T follicular helper cell (primary cell): ENCODE results near the gene MRPS10.
"Not testable (repeated sequence)": the region's sequence is repeated elsewhere in the genome, so short reads cannot be mapped to it uniquely, and the experiment has no call there.

Experiments used
- DNase-seq: peaks from one replicate; pipeline ENCODE4 v3.0.0-alpha.2; 2020; ENCODE audit warnings: low read depth

The MRPS10 gene

DNA sequence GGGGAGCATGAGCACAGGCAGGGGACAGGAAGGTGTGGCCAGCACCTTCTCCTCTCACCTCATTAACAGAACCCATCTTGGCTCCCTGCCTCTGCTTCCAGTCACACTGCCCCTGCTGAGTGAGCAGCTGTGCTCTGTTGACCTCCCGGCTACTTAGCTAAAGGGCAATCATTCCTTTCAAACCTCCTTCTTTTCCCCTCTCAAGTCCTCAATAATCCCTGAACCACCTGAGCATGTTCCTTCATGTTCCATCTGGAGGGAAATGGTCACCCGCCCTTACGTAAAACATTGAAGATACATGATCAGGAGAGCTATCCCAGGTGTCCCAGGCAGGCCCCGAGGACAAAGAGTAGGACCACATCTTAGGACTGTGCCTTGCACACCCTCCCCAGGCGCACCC is 21.7 kb upstream of the MRPS10 start:
- no peak for DNase-seq

DNA sequence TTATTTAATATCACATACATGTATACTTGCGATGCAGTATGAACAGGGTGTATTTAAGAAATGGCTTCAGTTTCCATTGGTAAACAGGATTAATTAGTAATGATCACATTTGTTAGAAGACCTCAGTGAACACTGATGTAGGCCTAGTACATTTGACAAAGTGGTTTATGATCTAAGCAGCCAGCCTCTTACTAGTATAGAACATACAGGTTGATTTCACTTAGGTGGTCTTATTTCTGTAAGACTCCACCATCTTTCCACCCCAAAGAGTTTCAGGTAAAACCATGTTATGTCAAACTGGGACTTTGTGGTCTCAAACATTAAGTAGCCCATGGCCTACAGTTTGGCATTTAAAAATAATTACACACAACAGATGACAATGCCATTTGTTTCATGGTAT is 20.2 kb upstream of the MRPS10 start:
- DNase-seq: no peak

DNA sequence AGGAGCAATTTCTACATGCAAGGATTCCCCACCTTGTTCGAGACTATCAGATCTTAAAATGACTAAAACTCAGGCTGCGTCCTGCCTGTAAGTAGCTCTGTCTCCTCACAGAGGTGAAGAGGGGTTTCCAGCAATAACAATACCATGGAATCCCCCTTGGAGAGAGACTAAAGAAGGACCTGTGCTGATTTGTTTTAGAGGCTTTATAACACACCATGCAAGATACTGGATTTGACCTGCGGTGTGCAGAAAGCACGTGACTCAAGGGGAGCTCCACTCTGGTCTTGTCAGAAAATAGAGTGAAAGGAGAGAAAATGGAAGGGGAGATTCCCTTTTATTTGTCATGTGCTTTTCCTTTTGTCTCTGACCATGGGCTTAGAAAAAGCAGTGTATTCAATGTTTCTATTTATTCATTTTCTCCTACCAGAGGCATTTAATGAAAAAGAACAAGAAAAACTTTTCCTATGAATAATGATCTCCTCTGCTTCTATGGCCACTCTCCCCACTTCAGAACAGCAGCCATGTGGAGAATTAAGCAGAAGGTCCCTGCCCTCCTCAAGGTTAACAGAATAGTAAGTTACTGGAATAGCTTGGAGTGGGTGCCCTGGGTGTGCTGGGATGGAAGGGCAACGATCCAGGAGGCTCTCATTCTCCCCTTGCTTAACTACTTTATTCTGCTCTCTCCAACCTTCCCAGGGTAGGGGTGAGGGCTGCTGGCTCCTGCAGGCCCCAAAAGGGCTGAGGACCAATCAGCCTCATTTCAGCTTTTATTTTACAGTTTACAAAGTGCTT is 19.2 kb upstream of the MRPS10 start:
- no peak for DNase-seq

DNA sequence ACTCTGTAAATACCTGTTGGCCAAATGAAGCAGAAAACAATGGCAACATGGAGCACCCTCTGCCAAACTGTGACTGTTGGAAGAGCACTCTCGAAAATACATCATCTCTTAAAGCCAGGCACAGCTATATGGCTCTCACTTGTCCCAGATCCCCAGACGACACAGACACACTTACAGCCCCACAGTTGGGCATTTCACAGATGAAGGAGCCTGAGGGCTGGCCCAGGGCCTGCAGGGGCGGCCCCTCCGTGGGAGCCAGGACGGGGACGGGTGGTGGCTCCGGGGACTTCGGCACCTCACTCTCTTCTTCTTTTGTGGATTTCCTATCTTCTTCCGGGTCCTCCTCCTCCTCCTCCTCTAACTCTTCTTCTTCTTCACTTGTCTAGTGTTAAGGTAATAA is 18.4 kb upstream of the MRPS10 start:
- DNase-seq: no peak

DNA sequence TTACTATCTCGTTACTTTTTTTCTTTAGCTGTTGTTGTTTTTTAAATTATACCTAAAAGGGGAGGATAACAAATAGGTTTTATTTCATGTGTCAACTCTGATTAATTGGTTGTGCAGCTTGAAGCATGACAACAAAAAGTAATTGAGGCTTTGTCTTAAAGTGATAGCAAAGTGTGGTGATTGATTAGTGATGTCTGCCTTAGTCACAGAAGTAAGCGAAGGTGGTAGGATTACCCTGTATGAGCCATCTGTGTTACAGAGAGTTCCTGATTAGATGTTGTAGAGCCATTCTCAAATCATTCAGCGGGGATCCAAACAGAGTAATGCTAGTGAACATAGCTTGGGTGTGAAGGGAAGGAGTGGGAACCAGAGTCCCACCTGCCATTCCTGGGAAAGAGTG is 14.4 kb upstream of the MRPS10 start:
- no peak for DNase-seq

DNA sequence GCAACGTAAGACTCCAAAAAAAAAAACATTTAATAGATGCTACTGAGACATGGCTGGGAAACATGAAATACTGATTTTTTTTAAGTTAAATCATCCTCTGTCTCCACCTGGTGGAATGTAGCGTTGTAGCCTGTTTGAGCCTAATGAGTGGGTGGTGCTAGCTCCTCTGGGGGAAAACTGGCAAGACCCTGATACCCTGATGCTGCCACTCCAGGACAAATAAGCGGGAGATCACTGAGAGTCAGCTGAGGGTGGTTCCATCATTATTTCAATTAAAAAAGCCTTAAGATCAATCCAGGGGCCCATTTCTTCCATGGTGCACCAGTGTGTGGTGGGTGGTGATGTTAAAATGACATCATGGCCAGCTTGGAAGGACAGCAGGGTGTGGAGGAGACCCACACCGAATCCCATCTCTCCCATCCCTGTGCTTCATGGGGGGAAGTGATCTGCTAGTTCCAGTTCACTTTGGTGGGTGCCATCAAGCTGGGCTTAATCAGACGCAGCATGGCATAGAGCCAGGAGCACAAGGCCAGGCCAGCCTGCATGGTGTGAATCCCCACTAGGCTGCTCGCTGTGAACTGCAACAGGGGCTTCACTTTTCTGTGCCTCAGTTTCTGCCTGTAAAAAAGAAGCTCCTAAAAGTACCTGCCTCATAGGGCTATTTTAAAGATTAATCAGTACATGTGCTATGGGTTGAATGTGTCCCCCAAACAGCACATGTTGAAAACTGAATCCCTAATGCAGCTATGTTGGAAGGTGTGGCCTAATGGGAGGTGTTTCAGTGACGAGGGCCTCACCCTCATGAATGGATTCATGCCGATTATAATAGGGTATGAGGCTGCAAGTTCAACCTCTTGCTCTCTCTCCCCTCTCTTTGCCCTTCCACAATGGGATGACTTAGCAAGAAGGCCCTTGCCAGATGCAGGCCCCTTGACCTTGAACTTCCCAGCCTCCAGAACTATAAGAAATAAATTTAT is 13.0 kb upstream of the MRPS10 start:
- DNase-seq: no peak

DNA sequence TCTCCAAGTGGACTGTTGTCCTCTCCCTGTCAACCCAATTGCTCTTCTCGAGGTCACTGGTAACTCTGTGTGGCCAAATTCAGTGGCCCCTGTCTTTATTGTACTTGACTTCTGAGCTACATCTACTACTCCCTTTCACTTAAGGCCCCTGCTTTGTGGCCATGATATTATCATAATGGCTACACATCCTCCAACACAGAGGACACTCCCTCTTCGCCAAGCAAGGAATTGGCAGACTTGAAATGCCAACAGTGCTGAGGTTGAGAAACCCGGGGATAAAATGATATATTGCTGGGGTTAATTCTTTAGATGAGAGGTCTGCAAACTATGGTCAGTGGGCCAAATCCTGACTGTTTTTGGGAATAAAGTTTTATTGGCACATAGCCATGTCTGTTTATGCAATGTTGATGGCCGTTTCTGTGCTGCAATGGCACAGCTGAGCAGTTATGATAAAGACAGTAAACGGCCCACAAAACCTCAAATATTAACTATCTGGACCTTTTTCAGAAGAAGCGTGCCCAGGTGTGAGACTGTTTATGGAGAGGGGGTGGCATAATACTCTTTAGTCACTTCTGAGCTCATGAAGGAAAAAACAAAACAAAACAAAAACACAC is 12.0 kb upstream of the MRPS10 start:
- no peak for DNase-seq

DNA sequence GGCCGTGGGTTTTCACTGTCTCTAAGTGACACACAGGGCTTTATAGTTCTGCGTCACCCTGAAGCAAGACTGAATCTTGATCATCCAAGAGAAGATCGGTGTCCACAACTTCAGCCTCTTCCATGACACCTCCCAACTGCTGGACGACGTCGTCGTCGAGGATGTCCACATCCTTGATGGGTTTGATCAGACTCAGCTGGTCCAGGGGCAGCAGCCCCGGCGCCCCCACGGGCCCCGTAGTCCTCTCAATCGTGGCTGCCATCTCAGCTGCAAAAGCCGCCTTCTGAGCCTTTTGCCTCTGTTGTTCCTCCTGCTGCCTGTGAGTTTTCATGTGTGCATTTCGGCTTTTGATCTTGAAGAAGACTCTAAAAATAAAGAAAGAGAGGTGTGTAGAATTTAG is 10.6 kb upstream of the MRPS10 start:
- no peak for DNase-seq

DNA sequence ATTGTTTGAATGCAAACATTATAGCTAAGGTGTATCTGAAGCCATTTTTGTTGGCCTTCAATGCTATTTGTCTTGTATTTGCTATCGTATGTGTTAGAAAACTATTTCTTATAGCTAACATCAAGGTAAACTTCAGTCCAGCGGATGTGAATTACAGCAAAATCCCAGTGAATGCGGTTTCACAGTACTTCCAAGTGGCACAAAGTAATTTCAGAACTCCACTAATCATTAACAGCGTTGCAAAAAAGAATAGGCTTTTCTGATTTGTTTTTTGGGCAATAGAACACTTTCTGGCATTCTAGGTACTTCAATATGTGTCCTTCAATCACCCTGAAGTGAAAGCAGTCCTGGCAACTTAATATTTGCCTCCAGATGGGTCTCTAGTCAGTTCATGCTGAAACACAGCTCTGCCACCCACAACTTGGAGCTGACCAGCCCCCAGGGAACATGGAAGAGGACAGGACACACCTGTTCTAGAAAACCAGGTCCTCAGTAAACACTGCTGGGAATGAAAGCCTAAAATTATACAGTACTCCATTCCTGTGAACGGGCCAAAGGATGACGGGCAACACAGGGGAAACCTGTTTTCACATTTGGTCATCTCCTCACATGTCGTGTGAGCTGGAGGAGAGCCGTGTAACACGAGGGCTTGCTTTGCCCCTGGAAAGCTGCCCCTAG is 9.7 kb upstream of the MRPS10 start:
- DNase-seq: no peak

DNA sequence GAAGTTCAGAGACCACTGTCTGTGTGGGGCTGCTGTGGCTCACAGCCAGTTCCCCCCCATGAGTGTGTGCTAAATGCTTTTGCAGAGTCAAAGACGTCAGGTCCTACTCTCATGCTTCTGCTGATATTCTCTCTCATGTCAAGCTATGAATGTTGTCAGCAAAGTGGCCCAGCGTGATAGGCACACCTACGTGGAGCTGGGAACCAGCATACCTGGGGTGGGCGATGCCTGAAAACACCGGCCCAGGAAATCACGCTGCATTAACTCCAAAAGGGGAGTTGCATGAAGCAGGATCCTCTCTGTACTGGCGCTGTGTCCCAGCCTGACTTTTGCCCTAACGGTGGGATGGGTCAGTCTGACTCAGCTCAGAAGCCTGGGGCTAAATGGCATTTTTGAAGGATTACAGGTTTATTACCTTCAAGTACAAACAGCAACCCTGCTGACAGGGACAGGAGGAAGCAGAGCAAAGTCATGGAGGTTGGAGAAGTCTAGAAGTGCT is 9.0 kb upstream of the MRPS10 start:
- DNase-seq: no peak

DNA sequence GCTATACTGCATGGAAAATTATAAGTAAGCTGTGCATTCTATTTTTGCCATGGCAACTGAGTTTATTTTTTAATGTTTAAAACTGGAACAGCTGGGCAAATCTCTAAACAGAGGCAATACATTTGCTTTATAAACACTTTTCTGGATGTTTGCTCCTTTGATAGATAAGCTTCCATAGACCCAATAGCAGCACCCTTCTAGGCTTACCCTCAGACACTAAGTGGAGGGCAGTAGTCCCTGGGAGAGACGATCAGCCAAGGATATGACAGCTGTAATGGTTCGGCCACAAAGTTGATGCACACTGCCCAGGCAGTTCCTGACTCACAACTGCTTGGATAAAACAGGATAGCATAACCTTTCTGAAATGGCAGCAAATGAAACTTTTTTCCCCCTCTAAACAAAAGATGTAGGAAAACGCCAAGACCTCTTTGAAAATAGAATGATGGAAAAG is 8.5 kb upstream of the MRPS10 start:
- no peak for DNase-seq

DNA sequence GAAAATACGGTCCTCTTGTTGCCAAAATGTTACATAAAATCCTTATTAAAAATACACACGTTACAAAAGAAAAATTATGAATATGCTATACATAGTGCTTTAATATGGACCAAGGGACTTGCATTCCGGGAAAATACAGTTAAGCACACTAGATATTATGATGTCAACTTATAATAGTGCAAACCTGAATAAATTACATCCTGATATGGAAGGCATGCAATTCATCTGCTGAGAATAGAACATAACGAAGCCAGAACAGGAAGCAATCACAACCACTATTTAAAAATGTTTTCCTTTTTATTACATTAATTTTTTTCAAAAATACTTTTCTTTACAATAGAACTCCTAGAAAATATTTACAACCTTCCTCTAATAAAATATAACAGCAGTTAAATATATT is 7.8 kb upstream of the MRPS10 start:
- DNase-seq: no peak

DNA sequence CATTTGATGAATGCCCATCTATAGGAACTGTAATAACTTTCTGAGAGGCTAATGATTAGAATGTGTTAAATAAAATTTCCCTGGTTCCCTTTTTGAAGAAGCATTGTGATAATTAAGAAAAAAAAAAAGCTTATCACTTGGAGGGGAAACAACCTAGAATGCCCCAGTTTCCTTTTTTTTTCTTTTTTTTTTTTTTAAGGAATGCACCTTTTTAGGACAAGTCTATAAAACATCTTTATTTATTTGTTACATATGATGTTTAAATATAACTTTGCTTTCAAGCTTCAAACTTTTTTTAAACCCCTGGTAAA is 7.3 kb upstream of the MRPS10 start:
- no peak for DNase-seq

DNA sequence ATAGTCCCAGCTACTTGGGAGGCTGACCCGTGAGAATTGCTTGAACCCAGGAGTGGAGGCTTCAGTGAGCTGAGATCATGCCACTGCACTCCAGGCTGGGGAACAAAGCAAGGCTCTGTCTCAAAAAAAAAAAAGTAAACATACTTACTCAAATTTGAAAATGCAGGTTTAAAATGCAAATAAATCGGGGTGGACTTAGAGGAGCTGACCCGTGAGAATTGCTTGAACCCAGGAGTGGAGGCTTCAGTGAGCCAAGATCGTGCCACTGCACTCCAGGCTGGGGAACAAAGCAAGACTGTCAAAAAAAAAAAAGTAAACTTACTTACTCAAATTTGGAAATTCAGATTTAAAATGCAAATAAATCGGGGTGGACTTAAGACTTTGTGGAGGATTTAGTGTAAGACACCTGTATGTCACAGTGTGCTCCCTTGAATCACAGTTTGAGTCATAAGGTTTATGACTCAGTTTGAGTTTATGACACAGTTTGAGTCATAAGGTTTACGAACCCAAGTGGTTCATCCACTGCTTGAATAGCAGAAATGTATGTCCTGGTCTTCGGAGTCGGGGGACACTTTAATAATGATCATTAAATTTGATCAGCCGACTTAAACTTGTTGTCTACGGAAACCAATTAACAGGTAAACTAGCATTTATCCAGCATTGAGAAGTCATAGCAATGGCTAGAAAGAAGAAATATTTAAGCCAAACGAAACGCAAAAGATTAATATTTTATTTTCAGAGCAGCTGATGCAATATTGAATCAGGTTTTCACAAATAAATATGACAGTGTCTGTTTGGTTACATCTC is 6.8 kb upstream of the MRPS10 start:
- no peak for DNase-seq

DNA sequence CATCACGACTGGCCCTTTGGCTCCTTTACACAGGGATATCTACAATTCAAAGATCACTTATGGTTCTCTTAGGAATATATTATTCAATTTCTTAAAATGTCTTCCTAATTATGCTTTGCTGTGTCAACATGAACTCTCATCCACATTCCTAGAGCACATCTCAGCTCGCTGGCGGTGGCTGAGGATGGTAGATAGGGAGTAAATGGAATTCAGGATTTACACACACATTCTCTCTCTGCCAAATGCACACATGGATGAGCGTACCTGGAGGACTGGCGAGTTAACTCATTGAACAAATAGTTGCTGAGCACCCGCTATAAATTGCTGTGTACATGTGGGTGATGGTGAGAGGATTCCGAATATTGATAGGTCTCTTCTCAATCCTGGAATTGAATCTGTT is 4.8 kb upstream of the MRPS10 start:
- no peak for DNase-seq

DNA sequence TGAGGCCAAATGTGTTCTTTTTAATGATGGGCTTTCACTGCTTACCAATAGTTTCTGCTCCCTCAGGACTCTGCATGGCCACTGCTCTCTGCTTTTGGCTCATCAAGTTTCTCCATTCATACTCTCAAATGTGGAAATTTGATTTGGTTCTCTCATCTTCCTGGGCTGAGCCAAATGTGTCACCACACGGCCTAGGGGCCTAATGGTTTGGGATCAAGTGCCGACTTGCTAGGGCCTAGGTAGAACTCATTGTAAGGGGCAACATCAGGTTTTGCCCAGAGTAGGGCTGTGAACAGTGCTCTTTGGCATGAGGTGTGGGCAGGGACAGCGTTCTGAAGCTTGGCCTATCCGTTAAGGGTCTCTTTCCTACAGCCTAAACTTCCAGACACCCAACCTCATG is 3.9 kb upstream of the MRPS10 start:
- no peak for DNase-seq

DNA sequence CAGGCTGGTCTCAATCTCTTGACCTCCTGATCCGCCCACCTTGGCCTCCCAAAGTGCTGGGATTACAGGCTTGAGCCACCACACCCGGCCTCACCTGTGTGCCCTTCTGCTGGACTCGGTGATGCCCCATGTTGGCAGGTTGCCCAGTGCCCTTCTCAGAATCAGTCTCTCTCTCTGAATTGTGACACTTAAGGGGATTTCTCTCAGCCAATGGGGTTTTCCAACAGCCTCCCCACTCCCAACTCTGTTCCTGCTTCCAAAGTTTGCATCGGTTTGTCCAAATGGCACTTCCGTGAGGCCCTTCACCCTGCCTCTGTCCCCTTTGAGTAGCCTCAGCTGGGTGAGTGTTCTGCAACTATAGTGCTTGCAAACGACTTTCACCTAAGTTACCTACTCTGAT is 3.1 kb upstream of the MRPS10 start:
- no peak for DNase-seq

DNA sequence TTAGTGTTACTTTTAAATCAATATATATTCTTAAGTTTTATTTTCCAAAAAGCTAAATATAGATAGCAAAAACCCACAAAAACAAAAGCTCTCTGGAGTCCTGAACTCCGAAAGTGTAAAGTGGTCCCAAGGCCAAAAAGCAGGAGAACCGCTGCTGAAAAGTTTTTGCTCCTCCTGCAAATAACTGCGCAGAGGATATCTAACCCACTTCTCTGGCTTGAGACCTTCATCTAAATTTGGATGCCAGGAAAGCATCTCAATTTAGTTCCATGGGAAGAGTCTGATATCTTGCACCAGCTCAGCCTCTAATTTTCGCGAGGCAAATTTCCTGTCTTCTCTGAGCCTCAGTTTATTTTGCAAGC is 523 bp downstream of the MRPS10 start:
- DNase-seq: no peak

DNA sequence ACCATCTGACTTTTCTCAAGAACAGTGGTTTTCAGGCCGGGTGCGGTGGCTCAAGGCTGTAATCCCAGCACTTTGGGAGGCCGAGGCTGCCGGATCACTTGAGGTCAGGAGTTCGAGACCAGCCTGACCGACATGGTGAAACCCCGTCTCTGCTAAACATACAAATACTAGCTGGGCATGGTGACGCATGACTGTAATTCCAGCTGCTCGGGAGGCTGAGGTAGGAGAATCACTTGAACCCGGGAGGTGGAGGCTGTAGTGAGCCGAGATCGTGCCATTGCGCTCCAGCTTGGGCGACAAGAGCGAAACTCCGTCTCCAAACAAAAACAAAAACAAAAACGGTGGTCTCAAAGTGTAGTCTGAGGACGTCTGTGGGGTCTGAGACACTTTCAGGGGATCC is 1.2 kb downstream of the MRPS10 start:
- not testable (repeated sequence) for DNase-seq

DNA sequence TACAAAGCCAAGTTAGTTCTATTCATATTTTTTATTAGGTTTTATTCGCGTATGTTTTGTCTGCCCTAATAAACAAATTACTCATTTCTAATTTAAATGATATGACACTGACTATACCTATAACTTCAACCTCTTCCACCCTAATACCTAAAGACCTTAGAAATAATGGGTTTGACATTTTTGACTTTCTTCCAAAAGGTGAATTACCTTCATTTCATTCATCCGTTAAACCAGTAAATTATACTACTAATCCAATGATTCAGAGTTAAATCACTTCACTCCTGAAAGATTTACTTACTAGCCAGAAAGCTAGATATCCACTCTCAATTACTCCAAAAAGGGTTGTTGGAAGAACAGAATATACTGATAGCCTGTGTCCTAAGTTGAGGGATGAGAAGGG is 5.2 kb downstream of the MRPS10 start:
- DNase-seq: no peak

DNA sequence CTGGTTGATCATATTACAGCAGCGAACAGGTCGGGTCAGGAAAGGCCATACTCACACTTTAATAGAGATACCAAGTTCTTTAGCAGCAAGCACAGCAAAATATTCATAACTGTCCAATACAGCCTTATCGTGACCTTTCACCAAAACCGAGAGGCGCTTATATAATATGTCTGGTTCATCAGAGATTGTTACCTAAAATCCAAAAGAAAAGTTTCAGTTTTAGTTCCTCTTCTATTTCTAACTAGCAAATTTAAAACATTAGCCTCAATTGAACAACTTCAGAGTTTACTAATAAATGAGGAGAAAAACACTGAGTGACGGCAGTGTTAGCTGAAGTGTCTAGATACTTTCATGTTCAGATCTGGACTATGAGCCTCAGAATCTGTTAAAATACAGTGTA is 5.9 kb downstream of the MRPS10 start:
- DNase-seq: no peak
